HepG2 (cell line): ENCODE measurements around the gene UGGT1. TPM values are rescaled to one million over a fixed set of nuclear protein-coding genes. Genes with fewer than 3 reads are reported as not detected.

Source experiments
- ATAC-seq: fragments of 200-7000 bp; cut with Tn5 transposase; 3 replicates; pipeline ENCODE4 v1.9.1; 2020; ENCODE audit warnings: mild to moderate bottlenecking, moderate library complexity
- BruUV-seq: library from RNA; stranded (reverse); fragments of 400-500 nt; replicated peaks from 2 replicates; lab custom pipeline; 2021; lab: Mats Ljungman, UMichigan
- CTCF ChIA-PET: fragments of 300-600 bp; formaldehyde crosslinking; extraction: SDS; loops from one replicate; lab custom pipeline; 2021; ENCODE audit warnings: low total read pairs, inconsistent platforms, low intra/inter-chr PET ratio; lab: Yijun Ruan, JAX
- POLR2A ChIA-PET: fragments of 350-600 bp; sonication (Branson Sonifier 250); formaldehyde crosslinking; loops from one replicate; lab custom pipeline; 2020; ENCODE audit warnings: antibody characterized with exemption, inconsistent platforms; lab: Yijun Ruan, JAX
- DNase-seq: peaks from one replicate; pipeline ENCODE4 v3.0.0-alpha.2; 2015; ENCODE audit warnings: low spot score
- FAIRE-seq: peaks from 3 replicates; lab custom pipeline; 2011; peaks lifted over from hg19 to GRCh38; lab: Jason Lieb, UNC
- H2AFZ ChIP-seq: one replicate; pipeline ENCODE4 v1.6.1; 2011; ENCODE audit warnings: low read length, inconsistent platforms
- H3K27ac ChIP-seq: fragments of 300-600 bp; 3 replicates; pipeline ENCODE4 v1.8.0; 2011; ENCODE audit warnings: mixed run types, mild to moderate bottlenecking, mixed read lengths, low read length, inconsistent platforms; ENCODE audit not compliant: insufficient read depth; ENCODE audit errors: extremely low read length
- H3K27me3 ChIP-seq, 2 experiments: fragments of 200-600 bp in 1 of 2; 2 replicates in 1 of 2; 3 replicates in 1 of 2; pipeline versions ENCODE4 v1.6.0 to v1.8.0; 2011; ENCODE audit warnings: low read length in 2 of 2, mild to moderate bottlenecking in 2 of 2, moderate library complexity in 2 of 2, inconsistent platforms in 1 of 2; ENCODE audit not compliant: insufficient read depth in 2 of 2, control insufficient read depth in 1 of 2
- H3K36me3 ChIP-seq, 2 experiments: fragments of 200-600 bp in 1 of 2; replicated peaks in 1 of 2; 2 replicates in 1 of 2; 3 replicates in 1 of 2; pipeline versions ENCODE4 v1.5.1 to v1.8.0; 2011; ENCODE audit warnings: low read length in 2 of 2, inconsistent platforms in 1 of 2; ENCODE audit not compliant: insufficient read depth in 2 of 2, control insufficient read depth in 1 of 2
- H3K4me1 ChIP-seq: 2 replicates; pipeline ENCODE4 v1.5.1; 2012; ENCODE audit warnings: low read length, inconsistent platforms; ENCODE audit not compliant: insufficient read depth
- H3K4me2 ChIP-seq: 2 replicates; pipeline ENCODE4 v1.6.0; 2011; ENCODE audit warnings: low read depth, low read length, inconsistent platforms
- H3K4me3 ChIP-seq, 3 experiments: fragments of 200-600 bp in 1 of 3; sonication (generic), shearing (Covaris generic) in 1 of 3; replicated peaks in 1 of 3; 2 replicates each; pipeline ENCODE4 v1.5.1; 2011 to 2016; ENCODE audit warnings: low read length in 3 of 3, inconsistent platforms in 2 of 3, low read depth in 2 of 3, mild to moderate bottlenecking in 2 of 3, control low read depth in 1 of 3, mixed read lengths in 1 of 3; ENCODE audit not compliant: insufficient read depth in 1 of 3
- H3K79me2 ChIP-seq: one replicate; pipeline ENCODE4 v1.6.1; 2011; ENCODE audit warnings: low read length, inconsistent platforms; ENCODE audit not compliant: insufficient read depth
- H3K9ac ChIP-seq: 2 replicates; pipeline ENCODE4 v1.6.0; 2011; ENCODE audit warnings: mild to moderate bottlenecking, low read depth, low read length, inconsistent platforms; ENCODE audit not compliant: insufficient read depth
- H3K9me3 ChIP-seq: 2 replicates; pipeline ENCODE4 v1.5.1; 2012; ENCODE audit warnings: mild to moderate bottlenecking, low read length
- H4K20me1 ChIP-seq: 2 replicates; pipeline ENCODE4 v1.6.0; 2011; ENCODE audit warnings: inconsistent platforms, mild to moderate bottlenecking, low read length, moderate library complexity; ENCODE audit not compliant: insufficient read depth
- HNF4A ChIP-seq: sonication (generic); formaldehyde crosslinking; IDR thresholded peaks from 2 replicates; pipeline ENCODE4 v1.4.0; 2020; ENCODE audit warnings: missing genetic modification reagents
- SMARCE1 ChIP-seq: fragments of 450-650 bp; IDR thresholded peaks from 2 replicates; pipeline ENCODE4 v1.6.1; 2017; ENCODE audit warnings: borderline replicate concordance
- ZNF792 ChIP-seq: IDR thresholded peaks from 2 replicates; pipeline ENCODE4 v1.6.1; 2016
- WGBS: methylation state at CpG from one replicate; pipeline ENCODE4 v1.1.6; 2017; ENCODE audit warnings: low lambda C conversion rate; 5-methylcytosine and 5-hydroxymethylcytosine counted together
- in situ Hi-C: cut with HindIII; loops from 2 replicates; pipeline ENCODE4 v1.10.0; 2017; ENCODE audit warnings: low pct_unique_long_range_greater_than_20kb; ENCODE audit not compliant: extremely low pct_ligation_motif_present
- intact Hi-C: fragments of 100-400 bp; cut with micrococcal nuclease; formaldehyde crosslinking; loops from one replicate; pipeline ENCODE4 v1.10.0; 2022; ENCODE audit not compliant: unreplicated experiment
- polyA plus RNA-seq, 8 experiments: library from polyadenylated mRNA; depleted of rRNA in 3 of 8; stranded (reverse) in 7 of 8; unstranded in 1 of 8; fragments of >200 nt; fragmentation: Illumina TruSeq in 4 of 8; extraction: Trizol in 4 of 8; gene quantifications; 2 replicates each; pipeline versions ENCODE4 v1.2.1 to v1.2.3, GENCODE V29; 2011 to 2016; ENCODE audit warnings: low read depth in 4 of 8, missing spikeins in 1 of 8, mixed read lengths in 1 of 8; ENCODE audit not compliant: insufficient read depth in 1 of 8
- total RNA-seq, 5 experiments: library from RNA; depleted of rRNA; stranded (reverse); fragments of >200 nt; fragmentation: Illumina TruSeq; extraction: Trizol; gene quantifications; 2 replicates each; pipeline ENCODE4 v1.2.3, GENCODE V29; 2016; ENCODE audit warnings: low read depth in 1 of 5
- TF ChIP-seq, protein P1 (sequence below): sonication (generic); formaldehyde crosslinking; IDR thresholded peaks from 2 replicates; pipeline ENCODE4 v1.4.0; 2020; ENCODE audit warnings: missing genetic modification reagents
- TF ChIP-seq, protein P2 (sequence below): sonication (generic); formaldehyde crosslinking; IDR thresholded peaks from 2 replicates; pipeline ENCODE4 v1.9.0; 2021; ENCODE audit warnings: missing genetic modification reagents, borderline replicate concordance

UGGT1 gene
- total and polyA plus RNA-seq, 2 of the 13 experiments (the other 11 are each of a cell fraction or from before 2014, with no cell fraction given) = 35.8 to 83.2 TPM

DNA sequence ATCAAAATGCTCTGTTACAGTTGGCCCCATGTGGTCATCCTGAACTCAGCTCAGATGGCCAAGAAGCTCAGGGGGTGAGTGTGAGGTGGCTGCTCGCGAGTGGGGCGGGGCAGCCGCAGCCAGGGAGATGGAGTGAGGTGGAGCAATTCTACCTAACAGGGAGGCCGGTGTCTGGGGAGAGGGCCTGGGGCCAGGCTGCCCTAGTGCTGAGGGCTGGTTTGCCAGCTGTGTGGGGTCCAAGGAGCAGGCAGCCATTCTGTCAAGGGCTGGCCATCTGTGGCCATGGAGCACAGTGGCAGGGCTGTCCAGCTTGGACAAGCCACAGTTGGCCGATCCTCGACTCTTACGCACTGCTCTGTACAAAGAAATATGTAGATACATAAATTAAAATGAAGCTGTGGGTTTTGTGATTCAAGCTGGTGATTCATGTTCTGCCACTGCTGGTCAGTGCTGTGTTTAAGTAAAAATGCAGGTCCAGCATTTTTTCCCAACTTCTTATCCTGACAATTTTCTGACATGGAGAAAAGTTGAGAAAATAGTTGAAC, 145.6 kb downstream of the UGGT1 start (continued):
- TF ChIP-seq, protein P1, sequence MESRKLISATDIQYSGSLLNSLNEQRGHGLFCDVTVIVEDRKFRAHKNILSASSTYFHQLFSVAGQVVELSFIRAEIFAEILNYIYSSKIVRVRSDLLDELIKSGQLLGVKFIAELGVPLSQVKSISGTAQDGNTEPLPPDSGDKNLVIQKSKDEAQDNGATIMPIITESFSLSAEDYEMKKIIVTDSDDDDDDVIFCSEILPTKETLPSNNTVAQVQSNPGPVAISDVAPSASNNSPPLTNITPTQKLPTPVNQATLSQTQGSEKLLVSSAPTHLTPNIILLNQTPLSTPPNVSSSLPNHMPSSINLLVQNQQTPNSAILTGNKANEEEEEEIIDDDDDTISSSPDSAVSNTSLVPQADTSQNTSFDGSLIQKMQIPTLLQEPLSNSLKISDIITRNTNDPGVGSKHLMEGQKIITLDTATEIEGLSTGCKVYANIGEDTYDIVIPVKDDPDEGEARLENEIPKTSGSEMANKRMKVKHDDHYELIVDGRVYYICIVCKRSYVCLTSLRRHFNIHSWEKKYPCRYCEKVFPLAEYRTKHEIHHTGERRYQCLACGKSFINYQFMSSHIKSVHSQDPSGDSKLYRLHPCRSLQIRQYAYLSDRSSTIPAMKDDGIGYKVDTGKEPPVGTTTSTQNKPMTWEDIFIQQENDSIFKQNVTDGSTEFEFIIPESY = peak; percentile 54; the same call in 1 of the 2 replicates
- TF ChIP-seq HNF4A (CRISPR knock-in tag) = peak; percentile 27; the same call in 1 of the 2 replicates

DNA sequence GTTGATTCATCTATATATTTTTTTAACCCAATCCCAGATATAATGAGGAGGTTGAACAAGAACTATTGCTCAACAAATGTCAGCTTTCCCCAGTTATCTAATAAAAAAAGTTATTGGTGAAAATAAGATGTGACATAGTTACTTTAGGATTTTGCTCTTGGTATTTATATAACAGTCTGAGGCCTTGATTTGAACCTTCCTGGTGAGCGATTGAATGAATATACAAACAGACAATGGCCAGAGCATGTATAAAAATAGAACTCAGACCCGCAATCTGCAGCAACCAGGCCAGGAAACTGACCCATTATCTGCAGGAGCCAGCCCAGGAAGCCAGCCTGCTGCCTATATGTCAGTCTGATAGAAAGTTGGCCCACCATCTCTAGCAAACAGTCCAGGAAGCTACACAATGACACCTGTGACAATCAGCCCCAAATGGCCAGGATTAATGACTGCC, 146.1 kb downstream of the UGGT1 start:
- Histone ChIP-seq H3K27ac (no peak overlapping the region), H3K79me2 (no peaks in the 10 kb centered on the region), H3K9me3 (no peaks in the 10 kb centered on the region), H4K20me1 (no peaks in the 10 kb centered on the region), H3K4me3 (no peak overlapping the region), H3K4me1 (peaks cover 30% of the 10 kb centered on the region), H3K27me3 (no peaks in the 10 kb centered on the region), H3K9ac (no peak overlapping the region), H3K4me2 (no peak overlapping the region), H2AFZ (no peak overlapping the region), H3K36me3 (no peaks in the 10 kb centered on the region)
- POLR2A ChIA-PET = no interaction called here
- FAIRE-seq = no peak
- no peak for TF ChIP-seq SMARCE1
- peak; percentile 65; the same call in 1 of the 2 replicates for TF ChIP-seq ZNF792 (CRISPR knock-in tag)
- TF ChIP-seq, protein P2, sequence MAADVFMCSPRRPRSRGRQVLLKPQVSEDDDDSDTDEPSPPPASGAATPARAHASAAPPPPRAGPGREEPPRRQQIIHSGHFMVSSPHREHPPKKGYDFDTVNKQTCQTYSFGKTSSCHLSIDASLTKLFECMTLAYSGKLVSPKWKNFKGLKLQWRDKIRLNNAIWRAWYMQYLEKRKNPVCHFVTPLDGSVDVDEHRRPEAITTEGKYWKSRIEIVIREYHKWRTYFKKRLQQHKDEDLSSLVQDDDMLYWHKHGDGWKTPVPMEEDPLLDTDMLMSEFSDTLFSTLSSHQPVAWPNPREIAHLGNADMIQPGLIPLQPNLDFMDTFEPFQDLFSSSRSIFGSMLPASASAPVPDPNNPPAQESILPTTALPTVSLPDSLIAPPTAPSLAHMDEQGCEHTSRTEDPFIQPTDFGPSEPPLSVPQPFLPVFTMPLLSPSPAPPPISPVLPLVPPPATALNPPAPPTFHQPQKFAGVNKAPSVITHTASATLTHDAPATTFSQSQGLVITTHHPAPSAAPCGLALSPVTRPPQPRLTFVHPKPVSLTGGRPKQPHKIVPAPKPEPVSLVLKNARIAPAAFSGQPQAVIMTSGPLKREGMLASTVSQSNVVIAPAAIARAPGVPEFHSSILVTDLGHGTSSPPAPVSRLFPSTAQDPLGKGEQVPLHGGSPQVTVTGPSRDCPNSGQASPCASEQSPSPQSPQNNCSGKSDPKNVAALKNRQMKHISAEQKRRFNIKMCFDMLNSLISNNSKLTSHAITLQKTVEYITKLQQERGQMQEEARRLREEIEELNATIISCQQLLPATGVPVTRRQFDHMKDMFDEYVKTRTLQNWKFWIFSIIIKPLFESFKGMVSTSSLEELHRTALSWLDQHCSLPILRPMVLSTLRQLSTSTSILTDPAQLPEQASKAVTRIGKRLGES (CRISPR knock-in tag) = no peak
- 90% methylated on average over 2 of the region's 2 CpGs for WGBS
- no peak for DNase-seq
- BruUV-seq = no TSS peak
- CTCF ChIA-PET = no interaction called here
- in situ Hi-C loops = loop anchor here (10.0 kb wide), 1 partner anchor 62 kb away; no protein-coding TSS in a partner anchor
- intact Hi-C loops = no loop called here
- no peak for ATAC-seq
